Measurements from ENCODE around the gene PTPRT.

PTPRT gene

DNA sequence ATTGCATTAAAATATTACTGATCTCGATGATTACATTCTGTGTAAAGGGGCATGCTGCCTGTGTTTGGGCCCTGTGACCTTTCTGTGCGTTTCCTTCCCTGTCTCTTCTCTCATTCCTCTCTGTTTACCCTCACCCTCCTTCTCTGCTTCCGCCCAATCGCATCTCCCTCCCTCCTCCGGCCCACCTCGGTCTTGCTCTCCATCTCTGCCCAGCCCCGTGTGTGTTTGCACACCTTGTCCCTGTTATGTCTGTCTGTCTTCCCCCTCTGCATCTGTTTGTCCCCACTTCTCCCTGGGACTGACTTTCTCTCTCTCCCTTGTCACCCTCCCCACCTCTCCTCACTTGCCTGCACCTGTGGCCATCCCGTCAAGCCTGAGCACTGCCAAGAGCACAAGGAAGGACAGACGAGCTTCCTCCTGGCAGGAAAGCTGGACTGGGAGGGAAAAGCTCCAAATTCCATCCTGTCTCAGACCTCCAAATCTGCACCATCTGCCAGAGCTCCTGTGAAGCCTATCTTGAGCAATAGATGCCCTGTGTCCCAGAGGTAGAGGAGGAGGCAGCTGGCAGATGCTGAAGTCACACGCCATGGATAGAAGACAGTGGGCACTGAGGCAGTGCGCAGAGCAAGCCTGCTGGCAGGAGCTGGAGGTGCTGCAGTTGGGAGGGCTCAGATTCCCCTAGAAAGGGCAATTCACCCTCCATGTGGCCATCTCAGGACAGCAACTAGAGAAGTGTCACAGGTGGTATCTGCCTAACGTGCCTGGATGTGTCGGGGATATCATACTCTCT is 172.3 kb downstream of the PTPRT start:
- no peak for TF ChIP-seq FOXM1 (IDR thresholded peaks at IDR 0.05; ENCODE audit: borderline replicate concordance, low read depth)

DNA sequence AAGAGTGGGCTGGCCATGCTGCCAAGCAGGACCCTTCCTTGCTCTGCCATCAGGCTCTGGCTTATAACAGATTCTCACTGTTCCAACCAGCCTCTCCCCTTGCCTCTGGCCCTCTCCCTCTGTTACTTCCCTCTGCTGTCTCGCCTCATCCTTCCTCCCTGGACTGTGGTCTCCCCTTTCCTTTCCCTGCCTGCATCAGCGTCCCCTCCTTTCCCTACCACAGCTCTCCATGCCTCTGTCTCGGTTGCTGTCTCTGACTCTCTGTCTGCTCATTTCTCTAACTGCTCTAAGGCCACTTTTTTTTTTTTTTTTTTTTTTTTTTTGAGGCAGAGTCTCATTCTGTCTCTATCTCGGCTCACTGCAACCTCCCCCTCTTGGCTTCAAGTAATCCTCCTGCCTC is 173.4 kb downstream of the PTPRT start:
- no peak for TF ChIP-seq RAD21 (IDR thresholded peaks at IDR 0.05; ENCODE audit: low read depth)
- TF ChIP-seq FOXM1 (IDR thresholded peaks at IDR 0.05; ENCODE audit: borderline replicate concordance, low read depth) = no peak
- TF ChIP-seq TCF12 (IDR thresholded peaks at IDR 0.05; ENCODE audit: low read depth) = no peak
- no peak for TF ChIP-seq YY1 (IDR thresholded peaks at IDR 0.05; ENCODE audit: low read depth)
- no peak for TF ChIP-seq TAF1 (IDR thresholded peaks at IDR 0.05; ENCODE audit: low read depth)

DNA sequence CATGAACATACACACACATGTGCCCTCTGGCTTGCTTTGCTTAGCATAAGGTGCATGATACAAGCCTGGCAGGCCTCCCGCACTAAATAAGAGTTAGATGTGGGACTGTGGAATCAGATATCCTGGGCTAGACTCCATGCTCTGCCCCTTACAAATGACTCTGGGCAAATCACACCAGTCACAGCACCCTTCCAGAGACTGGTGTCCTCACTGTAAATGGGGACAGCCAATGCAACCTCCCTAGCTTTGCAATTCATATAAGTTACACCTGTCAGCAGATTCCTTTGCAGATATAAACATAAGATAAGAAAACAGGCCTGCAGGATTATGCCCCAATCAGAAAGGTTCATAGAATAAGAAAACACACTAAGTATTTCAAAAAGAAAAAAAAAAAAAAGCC is 174.1 kb downstream of the PTPRT start:
- TF ChIP-seq CREB1 (IDR thresholded peaks at IDR 0.05; ENCODE audit: low read depth) (no peak), NFIC (IDR thresholded peaks at IDR 0.05) (no peak), TAF1 (IDR thresholded peaks at IDR 0.05; ENCODE audit: low read depth) (no peak), CEBPB (IDR thresholded peaks at IDR 0.05) (no peak), TCF12 (IDR thresholded peaks at IDR 0.05; ENCODE audit: low read depth) (no peak), RAD21 (IDR thresholded peaks at IDR 0.05; ENCODE audit: low read depth) (no peak), ZBTB7A (IDR thresholded peaks at IDR 0.05; ENCODE audit: low read depth) (no peak), EP300 (IDR thresholded peaks at IDR 0.05; ENCODE audit: borderline replicate concordance) (no peak), YY1 (IDR thresholded peaks at IDR 0.05; ENCODE audit: low read depth) (no peak), TEAD4 (IDR thresholded peaks at IDR 0.05) (no peak), FOXM1 (IDR thresholded peaks at IDR 0.05; ENCODE audit: borderline replicate concordance, low read depth) (no peak), EGR1 (IDR thresholded peaks at IDR 0.05) (no peak)
- TF ChIP-seq, protein P1, sequence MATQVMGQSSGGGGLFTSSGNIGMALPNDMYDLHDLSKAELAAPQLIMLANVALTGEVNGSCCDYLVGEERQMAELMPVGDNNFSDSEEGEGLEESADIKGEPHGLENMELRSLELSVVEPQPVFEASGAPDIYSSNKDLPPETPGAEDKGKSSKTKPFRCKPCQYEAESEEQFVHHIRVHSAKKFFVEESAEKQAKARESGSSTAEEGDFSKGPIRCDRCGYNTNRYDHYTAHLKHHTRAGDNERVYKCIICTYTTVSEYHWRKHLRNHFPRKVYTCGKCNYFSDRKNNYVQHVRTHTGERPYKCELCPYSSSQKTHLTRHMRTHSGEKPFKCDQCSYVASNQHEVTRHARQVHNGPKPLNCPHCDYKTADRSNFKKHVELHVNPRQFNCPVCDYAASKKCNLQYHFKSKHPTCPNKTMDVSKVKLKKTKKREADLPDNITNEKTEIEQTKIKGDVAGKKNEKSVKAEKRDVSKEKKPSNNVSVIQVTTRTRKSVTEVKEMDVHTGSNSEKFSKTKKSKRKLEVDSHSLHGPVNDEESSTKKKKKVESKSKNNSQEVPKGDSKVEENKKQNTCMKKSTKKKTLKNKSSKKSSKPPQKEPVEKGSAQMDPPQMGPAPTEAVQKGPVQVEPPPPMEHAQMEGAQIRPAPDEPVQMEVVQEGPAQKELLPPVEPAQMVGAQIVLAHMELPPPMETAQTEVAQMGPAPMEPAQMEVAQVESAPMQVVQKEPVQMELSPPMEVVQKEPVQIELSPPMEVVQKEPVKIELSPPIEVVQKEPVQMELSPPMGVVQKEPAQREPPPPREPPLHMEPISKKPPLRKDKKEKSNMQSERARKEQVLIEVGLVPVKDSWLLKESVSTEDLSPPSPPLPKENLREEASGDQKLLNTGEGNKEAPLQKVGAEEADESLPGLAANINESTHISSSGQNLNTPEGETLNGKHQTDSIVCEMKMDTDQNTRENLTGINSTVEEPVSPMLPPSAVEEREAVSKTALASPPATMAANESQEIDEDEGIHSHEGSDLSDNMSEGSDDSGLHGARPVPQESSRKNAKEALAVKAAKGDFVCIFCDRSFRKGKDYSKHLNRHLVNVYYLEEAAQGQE (IDR thresholded peaks at IDR 0.05; ENCODE audit: low read depth) = no peak
- TF ChIP-seq, protein P2, sequence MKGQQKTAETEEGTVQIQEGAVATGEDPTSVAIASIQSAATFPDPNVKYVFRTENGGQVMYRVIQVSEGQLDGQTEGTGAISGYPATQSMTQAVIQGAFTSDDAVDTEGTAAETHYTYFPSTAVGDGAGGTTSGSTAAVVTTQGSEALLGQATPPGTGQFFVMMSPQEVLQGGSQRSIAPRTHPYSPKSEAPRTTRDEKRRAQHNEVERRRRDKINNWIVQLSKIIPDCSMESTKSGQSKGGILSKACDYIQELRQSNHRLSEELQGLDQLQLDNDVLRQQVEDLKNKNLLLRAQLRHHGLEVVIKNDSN (IDR thresholded peaks at IDR 0.05) = no peak
- TF ChIP-seq, protein P3, sequence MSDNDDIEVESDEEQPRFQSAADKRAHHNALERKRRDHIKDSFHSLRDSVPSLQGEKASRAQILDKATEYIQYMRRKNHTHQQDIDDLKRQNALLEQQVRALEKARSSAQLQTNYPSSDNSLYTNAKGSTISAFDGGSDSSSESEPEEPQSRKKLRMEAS (IDR thresholded peaks at IDR 0.05) = no peak

DNA sequence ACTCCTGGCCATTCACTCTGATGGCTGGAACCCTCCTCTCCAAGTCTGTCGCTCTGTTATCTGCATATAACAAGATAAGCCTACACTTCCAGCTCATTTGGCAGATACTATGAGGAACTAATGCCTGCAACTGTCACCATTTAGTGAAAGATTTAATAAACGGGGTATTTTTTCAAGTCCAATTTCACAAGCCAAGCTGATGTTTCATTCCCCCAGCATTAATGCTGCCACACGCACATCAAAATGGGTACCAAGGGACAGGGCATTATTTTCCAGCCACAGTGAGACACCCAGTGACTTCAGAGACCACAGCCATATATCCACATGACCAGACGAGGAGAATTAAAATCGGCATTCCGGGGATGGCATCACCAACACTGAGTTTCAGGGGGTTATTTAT is 175.5 kb downstream of the PTPRT start:
- no peak for TF ChIP-seq ZBTB7A (IDR thresholded peaks at IDR 0.05; ENCODE audit: low read depth)
- no peak for TF ChIP-seq TAF1 (IDR thresholded peaks at IDR 0.05; ENCODE audit: low read depth)
- no peak for TF ChIP-seq EP300 (IDR thresholded peaks at IDR 0.05; ENCODE audit: borderline replicate concordance)
- TF ChIP-seq FOXM1 (IDR thresholded peaks at IDR 0.05; ENCODE audit: borderline replicate concordance, low read depth) = no peak
- TF ChIP-seq RAD21 (IDR thresholded peaks at IDR 0.05; ENCODE audit: low read depth) = no peak
- TF ChIP-seq, protein P2 (IDR thresholded peaks at IDR 0.05) = no peak
- TF ChIP-seq NFIC (IDR thresholded peaks at IDR 0.05) = no peak
- TF ChIP-seq CREB1 (IDR thresholded peaks at IDR 0.05; ENCODE audit: low read depth) = no peak
- TF ChIP-seq YY1 (IDR thresholded peaks at IDR 0.05; ENCODE audit: low read depth) = no peak
- no peak for TF ChIP-seq TCF12 (IDR thresholded peaks at IDR 0.05; ENCODE audit: low read depth)
- TF ChIP-seq, protein P1 (IDR thresholded peaks at IDR 0.05; ENCODE audit: low read depth) = no peak
- no peak for TF ChIP-seq EGR1 (IDR thresholded peaks at IDR 0.05)
- no peak for TF ChIP-seq CEBPB (IDR thresholded peaks at IDR 0.05)
- no peak for TF ChIP-seq TEAD4 (IDR thresholded peaks at IDR 0.05)
- TF ChIP-seq, protein P3 (IDR thresholded peaks at IDR 0.05) = no peak

DNA sequence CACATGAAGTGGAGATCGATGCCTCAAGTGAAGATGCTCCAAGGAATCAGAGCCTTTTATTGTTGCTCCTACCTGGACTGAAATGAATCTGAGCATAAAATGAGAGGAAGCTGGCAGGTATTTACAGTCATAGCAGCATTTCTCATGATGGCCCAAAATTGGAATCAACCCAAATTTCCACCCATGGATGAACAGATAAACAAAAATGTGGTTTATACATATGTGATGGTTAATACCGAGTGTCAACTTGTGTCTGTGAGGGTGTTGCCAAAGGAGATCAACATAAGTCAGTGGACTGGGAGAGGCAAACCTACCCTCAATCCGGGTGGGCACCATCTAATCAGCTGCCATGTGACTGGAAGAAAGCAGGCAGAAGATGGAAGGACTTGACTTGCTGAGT is 178.2 kb downstream of the PTPRT start:
- TF ChIP-seq, protein P2 (IDR thresholded peaks at IDR 0.05) = no peak

DNA sequence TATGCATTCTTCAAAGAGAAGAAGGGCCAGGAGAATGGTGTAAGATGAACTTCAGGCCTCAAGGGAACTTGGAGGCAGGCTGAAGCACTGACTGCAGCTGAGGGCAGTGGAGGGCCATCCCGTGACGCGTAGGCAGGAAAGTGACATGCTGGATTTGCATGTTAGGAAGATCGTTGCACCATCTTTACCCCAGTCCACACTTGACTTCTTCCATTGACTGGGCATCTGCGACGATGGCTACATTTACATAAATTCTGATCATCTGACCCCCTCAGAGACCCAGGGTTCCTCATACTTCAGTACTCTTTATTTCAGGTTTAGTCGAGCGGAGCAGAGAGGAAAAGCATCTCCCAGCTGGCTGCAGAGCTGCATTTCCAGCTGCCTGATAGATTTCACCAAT is 180.2 kb downstream of the PTPRT start:
- no peak for TF ChIP-seq TCF12 (IDR thresholded peaks at IDR 0.05; ENCODE audit: low read depth)
- TF ChIP-seq, protein P3 (IDR thresholded peaks at IDR 0.05) = no peak
- TF ChIP-seq ZBTB7A (IDR thresholded peaks at IDR 0.05; ENCODE audit: low read depth) = no peak
- no peak for TF ChIP-seq CEBPB (IDR thresholded peaks at IDR 0.05)
- no peak for TF ChIP-seq TEAD4 (IDR thresholded peaks at IDR 0.05)
- TF ChIP-seq TAF1 (IDR thresholded peaks at IDR 0.05; ENCODE audit: low read depth) = no peak
- TF ChIP-seq EGR1 (IDR thresholded peaks at IDR 0.05) = no peak
- no peak for TF ChIP-seq NFIC (IDR thresholded peaks at IDR 0.05)
- TF ChIP-seq, protein P1 (IDR thresholded peaks at IDR 0.05; ENCODE audit: low read depth) = no peak
- no peak for TF ChIP-seq EP300 (IDR thresholded peaks at IDR 0.05; ENCODE audit: borderline replicate concordance)
- TF ChIP-seq CREB1 (IDR thresholded peaks at IDR 0.05; ENCODE audit: low read depth) = no peak
- TF ChIP-seq, protein P2 (IDR thresholded peaks at IDR 0.05) = no peak

All from Ishikawa (cell line).